ENCODE measurements around the gene LIN28A.

The LIN28A gene

DNA sequence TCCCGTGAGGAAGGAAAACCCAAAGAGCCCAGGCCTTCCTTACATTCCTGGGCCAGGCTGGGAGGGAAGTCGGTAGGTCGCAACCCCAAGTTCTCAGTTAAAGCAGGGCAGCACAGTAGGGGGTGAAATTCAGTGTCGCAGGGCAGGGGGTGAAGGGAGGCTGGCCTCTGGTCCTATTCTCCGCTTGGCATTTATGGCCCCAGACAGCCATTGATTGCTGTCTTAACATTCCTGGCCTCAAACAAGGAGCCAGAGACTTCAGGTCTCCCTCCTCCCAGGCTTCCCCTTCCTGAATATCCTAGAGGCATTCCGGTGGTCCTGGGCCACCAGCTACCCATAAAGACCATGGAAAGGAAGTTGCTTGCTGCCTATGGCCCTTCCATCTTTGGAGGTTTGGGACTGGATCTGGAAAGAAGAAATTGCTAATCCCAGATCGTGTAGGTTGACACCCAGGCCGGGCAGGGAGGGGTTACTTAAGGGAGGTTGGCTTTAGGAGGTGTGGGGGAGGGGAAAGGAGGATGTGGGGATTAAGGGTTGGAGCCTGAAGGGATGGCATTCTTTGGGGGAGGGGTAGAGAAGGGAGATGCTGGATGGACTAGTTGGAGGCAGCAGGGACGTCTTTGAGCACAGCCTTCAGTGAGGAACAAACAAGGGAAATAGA, 1.7 kb downstream of the LIN28A start:
- H3K36me3 ChIP-seq (ENCODE audit: control insufficient read depth in 2 of 2, insufficient read depth in 1 of 2, low read length in 2 of 2) = no peaks in the 10 kb centered on the region
- no peak overlapping the region for H3K27ac ChIP-seq (ENCODE audit: extremely low read depth, low read depth, low read length)
- ChIA-PET POLR2A (no interaction called here), CTCF (interaction anchor here (0.7 to 0.9 kb wide), 2 partner anchors 38 to 48 kb away, joined by 3 read pairs; no protein-coding TSS in a partner anchor)
- no peaks in the 10 kb centered on the region for H3K4me1 ChIP-seq (ENCODE audit: control insufficient read depth, insufficient read depth, low read length)
- H3K4me3 ChIP-seq (ENCODE audit: low read depth, low read length) = no peak overlapping the region
- TF ChIP-seq WT1 (tag by site-specific recombination; IDR thresholded peaks at IDR 0.05) (peak; percentile 64), ZFHX2 (tag by site-specific recombination; conservative IDR thresholded peaks at IDR 0.05) (0 out of 2 replicates have a peak, but pooled peaks have one; percentile 11), ZSCAN18 (tag by site-specific recombination; IDR thresholded peaks at IDR 0.05) (no peak)
- no peaks in the 10 kb centered on the region for H3K9me3 ChIP-seq (ENCODE audit: control insufficient read depth, insufficient read depth, low read depth, low read length)

DNA sequence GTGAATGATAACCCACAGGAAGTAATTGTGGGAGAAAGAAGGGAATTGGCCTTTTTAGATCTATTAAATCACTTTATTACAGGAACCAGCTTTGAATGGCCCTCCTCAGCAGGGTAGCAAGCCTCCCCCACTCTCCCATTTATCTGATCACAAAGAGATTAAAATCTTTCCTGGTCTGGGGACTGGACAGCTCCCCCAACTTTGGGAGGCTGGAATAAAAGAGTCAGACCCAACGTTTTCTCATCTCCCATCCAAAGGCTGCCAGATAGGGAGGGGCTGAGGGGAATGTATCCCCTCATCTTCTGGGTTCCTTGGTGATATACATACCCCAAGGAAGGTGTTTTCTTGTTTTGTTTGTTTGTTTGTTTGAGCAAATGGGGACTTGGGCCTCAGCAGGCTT, 2.4 kb downstream of the LIN28A start:
- CTCF ChIA-PET = interaction anchor here (0.5 to 0.9 kb wide), 3 partner anchors 19 to 49 kb away, joined by 3 to 4 read pairs (median 3); partner anchors contain the start of gene DHDDS
- no peak overlapping the region for H3K4me3 ChIP-seq (ENCODE audit: low read depth, low read length)
- no peaks in the 10 kb centered on the region for H3K4me1 ChIP-seq (ENCODE audit: control insufficient read depth, insufficient read depth, low read length)
- no peak overlapping the region for H3K27ac ChIP-seq (ENCODE audit: extremely low read depth, low read depth, low read length)
- POLR2A ChIA-PET = no interaction called here
- H3K9me3 ChIP-seq (ENCODE audit: control insufficient read depth, insufficient read depth, low read depth, low read length) = no peaks in the 10 kb centered on the region
- peak; percentile 56; the same call in 1 of the 2 replicates for TF ChIP-seq REST (tag by site-specific recombination; IDR thresholded peaks at IDR 0.05)
- TF ChIP-seq, protein P1, sequence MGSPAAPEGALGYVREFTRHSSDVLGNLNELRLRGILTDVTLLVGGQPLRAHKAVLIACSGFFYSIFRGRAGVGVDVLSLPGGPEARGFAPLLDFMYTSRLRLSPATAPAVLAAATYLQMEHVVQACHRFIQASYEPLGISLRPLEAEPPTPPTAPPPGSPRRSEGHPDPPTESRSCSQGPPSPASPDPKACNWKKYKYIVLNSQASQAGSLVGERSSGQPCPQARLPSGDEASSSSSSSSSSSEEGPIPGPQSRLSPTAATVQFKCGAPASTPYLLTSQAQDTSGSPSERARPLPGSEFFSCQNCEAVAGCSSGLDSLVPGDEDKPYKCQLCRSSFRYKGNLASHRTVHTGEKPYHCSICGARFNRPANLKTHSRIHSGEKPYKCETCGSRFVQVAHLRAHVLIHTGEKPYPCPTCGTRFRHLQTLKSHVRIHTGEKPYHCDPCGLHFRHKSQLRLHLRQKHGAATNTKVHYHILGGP (tag by site-specific recombination; IDR thresholded peaks at IDR 0.05) = no peak
- no peaks in the 10 kb centered on the region for H3K36me3 ChIP-seq (ENCODE audit: control insufficient read depth in 2 of 2, insufficient read depth in 1 of 2, low read length in 2 of 2)

DNA sequence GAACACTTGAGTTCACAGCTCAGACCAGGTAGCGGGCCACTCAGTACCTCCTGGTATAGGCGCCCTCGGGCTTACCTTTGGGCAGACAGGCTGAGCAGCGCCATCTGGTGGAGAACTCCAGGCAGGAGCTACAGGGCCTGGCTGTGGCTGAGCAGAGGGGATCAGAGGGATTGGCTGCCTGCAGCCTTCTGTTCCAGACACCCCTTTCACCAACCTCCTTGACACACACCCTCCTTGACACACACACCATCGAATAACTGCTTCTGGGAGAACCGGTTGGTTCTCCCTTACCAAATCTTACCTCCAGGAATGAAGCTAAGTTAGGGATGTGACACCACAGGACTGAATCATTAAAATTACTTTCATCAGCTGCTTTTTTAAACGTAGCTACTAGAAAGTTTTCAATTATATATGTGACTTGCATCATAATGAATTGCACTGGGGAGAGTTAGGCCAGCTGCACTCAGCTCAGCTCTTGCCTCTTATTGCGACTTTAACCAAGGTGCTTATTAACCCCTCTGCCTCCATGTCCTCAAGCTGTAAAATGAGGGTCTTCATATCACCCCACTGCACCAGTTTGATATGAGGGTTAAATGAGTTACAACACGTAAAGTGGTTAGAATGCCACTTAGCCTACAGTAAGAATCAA, 6.6 kb downstream of the LIN28A start:
- POLR2A ChIA-PET = interaction anchor here (0.7 to 1.5 kb wide), 3 partner anchors 15 to 132 kb away, joined by 4 to 8 read pairs (median 8); partner anchors contain the start of genes DHDDS and HMGN2
- Histone ChIP-seq H3K9me3 (ENCODE audit: control insufficient read depth, insufficient read depth, low read depth, low read length) (no peaks in the 10 kb centered on the region), H3K4me1 (ENCODE audit: control insufficient read depth, insufficient read depth, low read length) (no peaks in the 10 kb centered on the region), H3K36me3 (ENCODE audit: control insufficient read depth in 2 of 2, insufficient read depth in 1 of 2, low read length in 2 of 2) (no peaks in the 10 kb centered on the region), H3K27ac (ENCODE audit: extremely low read depth, low read depth, low read length) (no peak overlapping the region), H3K4me3 (ENCODE audit: low read depth, low read length) (no peak overlapping the region)
- CTCF ChIA-PET = interaction anchor here (0.5 to 4.2 kb wide), 60 partner anchors 8 to 1699 kb away, joined by 3 to 53 read pairs (median 4); partner anchors contain the start of genes CD52, CEP85, CRYBG2 and DHDDS
- TF ChIP-seq GFI1B (tag by site-specific recombination; IDR thresholded peaks at IDR 0.05) (no peak), MZF1 (tag by site-specific recombination; IDR thresholded peaks at IDR 0.05; ENCODE audit: borderline replicate concordance) (peak; percentile 67), ZBTB8A (tag by site-specific recombination; IDR thresholded peaks at IDR 0.05) (no peak), ZNF701 (tag by site-specific recombination; IDR thresholded peaks at IDR 0.05) (no peak), ZNF645 (tag by site-specific recombination; IDR thresholded peaks at IDR 0.05) (no peak), ZNF266 (tag by site-specific recombination; IDR thresholded peaks at IDR 0.05; ENCODE audit: low read depth) (no peak)
- TF ChIP-seq, protein P2, sequence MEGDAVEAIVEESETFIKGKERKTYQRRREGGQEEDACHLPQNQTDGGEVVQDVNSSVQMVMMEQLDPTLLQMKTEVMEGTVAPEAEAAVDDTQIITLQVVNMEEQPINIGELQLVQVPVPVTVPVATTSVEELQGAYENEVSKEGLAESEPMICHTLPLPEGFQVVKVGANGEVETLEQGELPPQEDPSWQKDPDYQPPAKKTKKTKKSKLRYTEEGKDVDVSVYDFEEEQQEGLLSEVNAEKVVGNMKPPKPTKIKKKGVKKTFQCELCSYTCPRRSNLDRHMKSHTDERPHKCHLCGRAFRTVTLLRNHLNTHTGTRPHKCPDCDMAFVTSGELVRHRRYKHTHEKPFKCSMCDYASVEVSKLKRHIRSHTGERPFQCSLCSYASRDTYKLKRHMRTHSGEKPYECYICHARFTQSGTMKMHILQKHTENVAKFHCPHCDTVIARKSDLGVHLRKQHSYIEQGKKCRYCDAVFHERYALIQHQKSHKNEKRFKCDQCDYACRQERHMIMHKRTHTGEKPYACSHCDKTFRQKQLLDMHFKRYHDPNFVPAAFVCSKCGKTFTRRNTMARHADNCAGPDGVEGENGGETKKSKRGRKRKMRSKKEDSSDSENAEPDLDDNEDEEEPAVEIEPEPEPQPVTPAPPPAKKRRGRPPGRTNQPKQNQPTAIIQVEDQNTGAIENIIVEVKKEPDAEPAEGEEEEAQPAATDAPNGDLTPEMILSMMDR (tag by site-specific recombination; IDR thresholded peaks at IDR 0.05) = peak; percentile 70
- TF ChIP-seq, protein P3, sequence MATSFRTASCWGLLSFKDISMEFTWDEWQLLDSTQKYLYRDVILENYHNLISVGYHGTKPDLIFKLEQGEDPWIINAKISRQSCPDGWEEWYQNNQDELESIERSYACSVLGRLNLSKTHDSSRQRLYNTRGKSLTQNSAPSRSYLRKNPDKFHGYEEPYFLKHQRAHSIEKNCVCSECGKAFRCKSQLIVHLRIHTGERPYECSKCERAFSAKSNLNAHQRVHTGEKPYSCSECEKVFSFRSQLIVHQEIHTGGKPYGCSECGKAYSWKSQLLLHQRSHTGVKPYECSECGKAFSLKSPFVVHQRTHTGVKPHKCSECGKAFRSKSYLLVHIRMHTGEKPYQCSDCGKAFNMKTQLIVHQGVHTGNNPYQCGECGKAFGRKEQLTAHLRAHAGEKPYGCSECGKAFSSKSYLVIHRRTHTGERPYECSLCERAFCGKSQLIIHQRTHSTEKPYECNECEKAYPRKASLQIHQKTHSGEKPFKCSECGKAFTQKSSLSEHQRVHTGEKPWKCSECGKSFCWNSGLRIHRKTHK (tag by site-specific recombination; IDR thresholded peaks at IDR 0.05) = no peak
- TF ChIP-seq, protein P4, sequence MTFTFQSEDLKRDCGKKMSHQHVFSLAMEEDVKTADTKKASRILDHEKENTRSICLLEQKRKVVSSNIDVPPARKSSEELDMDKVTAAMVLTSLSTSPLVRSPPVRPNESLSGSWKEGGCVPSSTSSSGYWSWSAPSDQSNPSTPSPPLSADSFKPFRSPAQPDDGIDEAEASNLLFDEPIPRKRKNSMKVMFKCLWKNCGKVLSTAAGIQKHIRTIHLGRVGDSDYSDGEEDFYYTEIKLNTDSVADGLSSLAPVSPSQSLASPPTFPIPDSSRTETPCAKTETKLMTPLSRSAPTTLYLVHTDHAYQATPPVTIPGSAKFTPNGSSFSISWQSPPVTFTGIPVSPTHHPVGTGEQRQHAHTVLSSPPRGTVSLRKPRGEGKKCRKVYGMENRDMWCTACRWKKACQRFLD (tag by site-specific recombination; IDR thresholded peaks at IDR 0.05) = no peak

Data from HEK293 (cell line).